GM18909 (cell line): ENCODE data around the gene TBC1D22A.

Source experiments
- ATAC-seq: cut with Tn5 transposase; IDR thresholded peaks from one replicate; pipeline ENCODE4 v1.9.1; 2021; ENCODE audit warnings: mild to moderate bottlenecking; ENCODE audit not compliant: unreplicated experiment, poor library complexity

Gene TBC1D22A

DNA sequence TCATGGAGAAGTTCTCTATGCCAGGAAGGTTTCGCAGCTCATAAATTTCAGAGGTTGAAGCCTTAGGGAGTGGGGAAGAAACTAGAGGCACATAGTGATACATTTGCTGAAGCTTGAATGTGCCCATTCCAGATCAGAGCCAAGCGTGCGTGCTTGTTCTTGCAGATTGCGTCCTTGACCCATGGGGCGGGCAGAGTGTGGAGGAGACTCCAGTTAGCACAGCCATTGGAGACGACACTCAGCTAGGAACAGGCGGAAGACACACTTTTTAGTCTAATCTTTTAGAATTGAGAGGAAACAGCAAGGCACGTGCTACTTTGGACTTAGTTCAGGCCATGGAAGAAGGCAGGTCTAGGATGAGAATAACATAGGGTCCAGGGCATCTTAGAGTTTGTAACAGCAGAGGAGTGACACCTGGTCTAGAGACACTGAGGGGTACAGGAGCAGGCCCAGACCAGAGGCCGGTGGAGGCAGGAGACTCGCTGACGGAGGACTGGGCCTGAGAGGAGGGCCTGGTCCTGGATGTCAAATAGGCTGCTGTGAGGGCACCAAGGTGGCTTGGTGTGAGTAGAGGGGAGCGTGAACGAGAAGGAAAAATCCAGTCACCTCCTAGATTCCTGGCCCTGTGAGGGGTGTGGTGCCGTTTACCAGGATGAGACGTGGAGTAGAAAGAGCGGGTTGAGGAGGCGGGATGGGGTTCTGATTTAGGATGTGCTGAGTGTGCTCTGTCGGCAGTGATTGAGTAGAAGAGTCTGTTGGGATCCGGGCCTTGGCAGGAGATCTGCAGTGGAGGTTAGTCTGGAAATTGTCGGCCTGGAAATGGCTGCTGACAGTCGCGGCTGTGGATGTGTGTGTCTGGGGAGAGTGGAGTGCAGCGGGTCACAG lies 154.7 kb downstream of the TBC1D22A start:
- ATAC-seq, result no peak

DNA sequence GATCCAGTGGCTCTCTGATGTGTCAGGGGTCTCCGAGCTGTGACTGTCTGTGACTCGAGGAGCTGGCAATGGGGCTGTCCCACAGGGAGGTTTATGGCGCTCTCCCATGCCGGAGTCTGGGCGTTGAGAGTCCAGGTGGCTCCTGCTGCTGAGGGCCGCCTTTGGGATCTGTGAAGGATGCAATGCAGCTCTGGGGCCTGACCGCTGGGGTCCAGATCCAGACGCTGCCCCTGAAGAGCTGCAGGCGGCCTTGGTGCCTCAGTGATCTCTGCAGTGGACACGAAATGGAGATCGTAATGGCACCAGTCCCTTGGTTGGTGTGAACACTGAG lies 155.3 kb downstream of the TBC1D22A start:
- no peak for ATAC-seq

DNA sequence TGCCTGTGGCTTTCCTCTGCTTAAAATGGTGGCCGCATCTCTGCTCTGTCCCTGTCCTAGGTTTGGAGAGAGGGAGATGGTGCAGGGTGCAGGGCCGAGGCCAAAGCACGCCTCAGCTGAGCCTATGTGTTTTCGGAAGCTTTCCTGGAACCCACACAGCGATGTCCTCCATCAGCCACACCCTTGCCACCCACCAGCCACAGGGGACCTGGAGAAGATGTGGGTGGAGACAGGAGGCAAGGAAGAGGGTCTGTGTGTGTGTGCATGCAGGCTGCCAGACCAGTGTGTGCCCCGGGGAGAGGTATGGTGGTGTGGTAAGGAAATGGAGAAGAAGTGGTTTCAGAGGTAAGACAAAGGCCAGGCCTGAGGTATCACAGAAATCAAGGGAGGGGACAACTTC lies 155.7 kb downstream of the TBC1D22A start:
- ATAC-seq, result no peak

DNA sequence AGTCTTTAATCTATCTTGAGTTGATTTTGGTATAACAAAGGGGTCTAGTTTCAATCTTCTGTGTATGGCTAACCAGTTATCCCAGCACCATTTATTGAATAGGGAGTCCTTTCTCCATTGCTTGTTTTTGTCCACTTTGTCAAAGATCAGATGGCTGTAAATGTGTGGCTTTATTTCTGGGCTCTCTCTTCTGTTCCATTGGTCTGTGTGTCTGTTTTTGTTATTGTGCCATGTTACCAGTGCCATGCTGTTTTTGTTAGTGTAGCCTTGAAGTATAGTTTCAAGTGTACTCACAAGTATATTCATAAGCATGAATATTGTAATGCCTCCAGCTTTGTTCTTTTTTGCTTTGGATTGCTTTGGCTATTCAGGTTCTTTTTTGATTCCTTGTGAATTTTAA lies 159.6 kb downstream of the TBC1D22A start:
- no peak for ATAC-seq

DNA sequence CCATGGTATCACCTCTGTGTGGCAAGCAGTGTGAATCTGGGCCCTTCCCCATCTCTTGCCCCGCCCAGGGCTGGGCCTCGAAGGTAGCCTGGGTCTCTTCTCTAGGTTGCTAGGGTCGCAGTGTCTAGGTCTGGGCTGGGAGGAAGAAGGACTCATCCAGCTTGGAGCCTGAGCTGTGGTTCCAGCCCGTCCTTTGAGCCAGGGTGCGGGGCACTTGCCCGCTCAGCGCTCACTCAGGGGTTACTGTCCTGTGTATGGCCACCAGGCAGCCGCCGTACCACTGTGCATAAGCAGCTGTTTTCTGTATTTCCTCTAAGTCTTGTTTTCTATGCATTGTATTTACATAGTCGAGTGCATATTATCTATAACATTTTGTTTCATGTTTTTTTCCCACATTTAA lies 160.9 kb downstream of the TBC1D22A start:
- no peak for ATAC-seq

DNA sequence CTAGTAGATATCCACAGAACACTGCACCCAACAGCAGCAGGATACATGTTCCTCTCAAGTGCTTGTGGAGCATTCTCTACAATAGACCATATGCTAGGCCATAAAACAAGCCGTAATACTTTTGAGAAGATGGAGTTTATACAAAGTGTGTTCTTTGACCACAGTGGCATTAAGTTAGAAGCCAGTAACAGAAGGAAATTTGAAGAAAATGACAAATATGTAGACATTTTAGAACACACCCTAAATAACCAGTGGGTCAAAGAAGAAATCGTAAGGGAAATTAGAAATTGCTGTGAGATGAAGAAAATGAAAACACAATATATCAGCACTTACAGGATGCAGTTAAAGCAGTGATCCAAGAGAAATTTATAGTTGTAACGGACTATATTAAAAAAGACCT lies 163.4 kb downstream of the TBC1D22A start:
- no peak for ATAC-seq

DNA sequence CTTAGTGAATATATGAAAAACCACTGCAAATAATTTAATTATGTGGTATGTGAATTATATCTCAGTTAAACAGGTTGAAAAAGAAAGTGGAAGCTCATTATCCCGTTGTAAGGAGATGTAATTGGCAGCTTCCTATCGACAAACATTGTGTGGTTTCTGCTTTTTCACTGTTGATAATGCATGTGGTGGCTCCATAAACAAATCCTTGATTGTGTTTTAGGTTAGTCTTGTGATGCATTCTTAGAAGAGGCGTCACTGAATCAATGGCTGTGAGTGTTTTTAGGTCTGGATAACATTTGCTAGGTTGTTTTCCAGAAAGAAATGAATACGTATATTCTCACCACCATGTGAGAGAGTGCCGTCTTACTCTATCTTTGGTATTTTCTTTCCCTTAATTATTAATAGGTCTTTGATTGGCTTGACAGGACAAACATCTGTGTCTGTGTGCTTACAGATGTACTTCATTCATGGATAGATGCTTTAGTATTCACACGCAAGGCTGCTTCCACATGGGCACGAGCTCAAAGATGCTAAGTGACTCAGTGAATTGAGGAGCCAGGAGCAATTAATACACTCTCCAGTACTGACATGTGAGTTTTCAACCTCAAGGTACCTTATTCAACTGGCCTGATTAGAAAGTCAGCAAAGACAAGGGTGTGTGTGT lies 166.7 kb downstream of the TBC1D22A start:
- no peak for ATAC-seq

DNA sequence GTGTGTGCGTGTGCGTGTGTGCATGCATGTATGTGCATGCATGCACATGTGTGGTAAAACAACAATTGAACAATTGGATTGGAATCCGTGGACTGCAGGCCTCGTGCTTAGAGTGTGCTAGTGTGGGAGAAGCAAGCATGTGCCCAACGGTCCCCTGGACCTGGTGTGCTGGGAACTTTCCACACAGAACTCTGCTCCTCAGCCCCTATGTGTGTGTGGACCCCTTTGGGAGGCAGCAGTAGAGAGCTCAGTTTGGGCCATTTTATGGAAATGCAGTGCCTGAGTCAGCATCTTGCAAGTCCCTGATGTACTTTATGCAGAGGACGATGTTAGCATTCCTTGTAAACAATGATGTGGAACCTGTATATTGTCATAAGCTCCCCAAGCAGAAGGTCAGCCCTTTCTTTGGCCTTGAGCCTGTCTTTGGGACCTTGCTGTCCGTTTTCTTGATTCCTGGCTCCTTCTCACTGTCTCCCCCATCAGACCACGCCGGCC lies 167.3 kb downstream of the TBC1D22A start:
- ATAC-seq, result no peak

DNA sequence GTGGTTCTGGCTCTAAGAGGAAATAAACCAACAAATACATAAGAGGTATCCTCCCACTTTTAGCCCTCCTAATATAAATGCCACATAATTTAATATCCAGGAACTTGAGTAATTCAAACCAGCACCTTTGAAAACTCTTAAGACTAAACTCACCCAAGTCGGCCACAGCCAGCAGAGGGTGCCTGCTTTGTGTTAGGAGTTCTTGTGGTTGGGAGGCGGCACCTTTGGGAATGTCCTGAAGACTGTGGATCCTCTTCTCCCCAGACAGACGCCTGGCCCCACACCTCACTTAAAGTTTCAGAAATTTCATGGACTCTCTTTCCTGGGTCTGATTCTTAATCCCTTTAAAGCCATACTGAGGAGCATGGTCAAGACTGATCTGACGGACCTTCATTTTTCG lies 169.0 kb downstream of the TBC1D22A start:
- no peak for ATAC-seq

DNA sequence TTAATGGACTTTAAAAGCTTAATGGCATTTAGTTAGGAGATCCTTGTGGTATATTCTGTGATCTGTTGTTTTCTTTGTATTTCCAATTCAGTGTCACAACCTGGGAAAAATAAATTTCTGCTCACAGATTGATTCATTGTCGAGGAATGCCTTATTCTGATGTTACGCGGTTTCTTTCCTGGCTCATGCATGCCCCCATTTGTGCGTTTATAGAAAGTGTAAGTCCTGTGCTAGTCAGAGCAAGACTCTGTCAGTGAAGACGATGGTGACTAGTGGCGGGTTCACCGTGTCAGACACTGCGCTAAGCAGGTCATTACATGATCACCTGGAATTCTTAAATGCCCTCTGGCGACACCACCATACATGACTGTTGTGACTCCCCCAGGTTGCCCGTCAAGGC lies 169.4 kb downstream of the TBC1D22A start:
- no peak for ATAC-seq

DNA sequence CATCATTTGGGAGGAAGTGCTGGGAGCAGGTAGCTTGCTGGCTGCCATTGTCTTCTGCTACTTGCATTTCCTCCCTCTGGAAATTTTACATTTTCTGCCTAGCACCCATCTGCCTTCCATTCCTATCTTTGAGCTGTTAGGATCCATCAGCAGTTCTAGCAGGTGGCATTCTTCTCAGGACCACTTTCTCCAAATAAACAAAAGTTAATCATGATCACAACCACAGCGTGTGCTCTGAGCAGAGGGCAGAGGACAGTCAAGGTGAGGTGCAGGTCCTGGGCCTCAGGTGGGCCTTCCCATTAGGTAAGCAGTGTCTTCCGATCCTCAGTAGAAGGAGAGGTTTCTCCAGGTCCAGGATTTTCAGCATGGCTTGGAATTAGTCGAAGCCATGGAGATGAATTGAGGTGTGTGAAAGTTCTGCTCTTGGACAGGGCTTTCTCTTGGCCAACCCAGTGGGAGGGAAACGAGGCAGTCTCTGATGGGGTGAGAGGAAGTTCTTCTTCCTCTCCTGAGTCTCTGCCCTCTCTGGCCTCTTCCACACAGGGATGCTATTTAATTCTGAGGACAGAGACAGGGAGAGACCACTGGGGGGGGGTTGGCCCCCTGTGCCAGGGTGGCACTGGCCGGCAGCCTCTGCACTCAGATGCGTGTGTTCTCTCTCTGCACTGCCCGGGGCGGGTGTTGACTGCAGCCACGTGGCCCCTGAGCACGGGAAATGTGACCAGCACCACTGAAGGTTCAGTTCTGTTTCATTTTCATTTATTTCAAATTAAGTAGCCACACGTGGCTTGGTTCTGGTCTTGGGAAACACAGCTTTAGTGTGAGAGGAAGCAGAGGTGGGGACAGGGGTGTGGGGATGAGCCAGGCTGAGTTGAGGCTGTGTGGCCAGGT lies 170.8 kb downstream of the TBC1D22A start:
- no peak for ATAC-seq

DNA sequence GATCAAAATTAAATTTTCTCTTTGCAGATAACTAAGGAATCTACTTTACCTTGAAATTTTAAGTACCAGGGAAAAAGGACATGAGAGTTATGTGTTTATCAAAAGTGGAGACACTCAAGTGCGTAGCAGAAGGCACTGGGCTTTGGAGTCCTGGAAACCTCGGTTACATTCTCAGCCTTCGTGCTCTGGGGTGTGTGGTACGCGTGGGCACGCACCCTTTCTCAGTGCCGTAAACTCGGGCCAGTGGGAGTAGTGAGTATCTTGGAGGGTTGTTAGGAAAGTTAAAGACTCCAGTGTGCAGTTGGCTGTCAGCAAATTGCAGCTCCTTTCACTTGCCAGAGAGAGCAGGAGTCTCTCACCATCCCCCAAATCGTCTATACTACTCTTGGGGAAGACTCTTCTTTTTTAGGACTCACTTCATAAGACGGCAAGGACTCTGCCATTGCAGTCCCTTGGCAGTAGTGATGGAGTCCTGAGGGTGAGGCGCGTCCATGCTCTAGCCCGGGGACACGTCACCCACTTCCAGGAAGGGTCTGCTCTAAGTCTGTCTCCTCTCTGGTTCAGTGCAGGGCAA lies 171.8 kb downstream of the TBC1D22A start:
- no peak for ATAC-seq

DNA sequence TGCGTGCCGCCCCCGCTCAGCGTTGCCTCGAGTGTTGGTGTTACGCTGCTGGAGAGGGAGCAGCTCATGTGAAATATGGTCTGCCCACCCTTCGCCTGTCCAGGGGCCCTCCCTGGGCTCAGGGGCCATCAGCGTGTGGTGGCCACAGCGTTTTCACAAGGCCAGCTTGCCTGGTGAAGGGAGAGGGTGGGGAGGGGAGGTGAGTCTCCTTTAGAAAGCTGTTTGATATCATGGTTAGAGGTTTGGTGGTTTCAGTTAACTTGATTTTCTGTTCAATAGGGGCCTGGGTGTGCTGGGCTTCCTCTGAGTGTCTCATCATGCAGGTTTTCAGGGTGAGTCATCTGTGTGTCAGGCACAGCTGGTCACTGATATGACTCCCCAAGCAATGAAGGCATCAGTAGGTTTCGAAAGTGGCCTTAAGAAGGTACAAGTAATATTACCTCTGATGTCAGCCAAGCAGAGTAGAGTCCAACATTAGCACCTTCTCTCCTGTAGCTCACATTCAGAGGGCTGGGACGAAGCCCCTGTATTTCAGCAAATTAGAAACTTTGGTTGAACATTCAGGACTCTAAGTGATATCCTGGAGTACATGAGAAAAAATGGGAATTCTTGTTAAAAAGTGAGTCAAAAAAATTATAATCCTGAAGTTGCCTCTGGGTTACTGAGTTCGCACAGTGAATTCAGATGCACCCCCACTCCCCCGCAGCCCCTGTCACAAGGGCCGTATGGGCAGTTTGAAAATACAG lies 172.5 kb downstream of the TBC1D22A start:
- no peak for ATAC-seq

DNA sequence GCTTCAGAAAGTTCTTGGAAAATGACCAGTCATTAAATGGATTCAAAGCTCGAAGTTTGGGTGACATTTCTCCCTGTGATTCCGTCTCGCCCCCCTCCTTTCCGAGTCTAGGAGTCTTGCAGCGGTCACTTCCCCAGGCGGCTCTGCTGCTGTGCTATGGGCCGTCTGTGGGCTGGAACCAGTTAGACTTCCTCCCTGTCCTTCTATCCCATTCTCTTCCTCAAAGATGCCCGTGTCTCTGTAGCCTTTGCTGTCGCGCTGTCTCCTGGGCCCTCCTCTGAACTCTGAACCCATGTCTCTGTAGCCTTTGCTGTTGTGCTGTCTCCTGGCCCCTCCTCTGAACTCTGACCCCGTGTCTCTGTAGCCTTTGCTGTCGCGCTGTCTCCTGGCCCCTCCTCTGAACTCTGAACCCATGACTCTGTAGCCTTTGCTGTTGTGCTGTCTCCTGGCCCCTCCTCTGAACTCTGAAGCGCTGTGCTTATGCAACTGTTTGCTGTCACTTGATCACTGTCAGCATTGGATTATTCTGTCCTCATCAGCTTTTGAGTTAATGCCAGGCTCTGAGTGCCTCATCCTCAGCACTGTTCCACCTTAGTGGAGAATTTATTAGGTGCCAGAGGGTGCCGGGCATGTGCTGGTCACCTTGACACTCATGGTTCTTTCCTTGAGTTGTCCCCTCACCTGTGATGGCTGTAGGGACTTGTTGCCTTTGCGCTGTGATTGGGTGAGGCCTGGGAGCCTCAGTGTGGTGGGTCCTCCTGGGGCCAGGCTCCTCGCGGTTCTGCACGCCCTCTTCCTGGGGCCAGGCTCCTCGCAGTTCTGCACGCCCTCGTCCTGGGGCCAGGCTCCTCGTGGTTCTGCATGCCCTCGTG lies 173.3 kb downstream of the TBC1D22A start:
- no peak for ATAC-seq

DNA sequence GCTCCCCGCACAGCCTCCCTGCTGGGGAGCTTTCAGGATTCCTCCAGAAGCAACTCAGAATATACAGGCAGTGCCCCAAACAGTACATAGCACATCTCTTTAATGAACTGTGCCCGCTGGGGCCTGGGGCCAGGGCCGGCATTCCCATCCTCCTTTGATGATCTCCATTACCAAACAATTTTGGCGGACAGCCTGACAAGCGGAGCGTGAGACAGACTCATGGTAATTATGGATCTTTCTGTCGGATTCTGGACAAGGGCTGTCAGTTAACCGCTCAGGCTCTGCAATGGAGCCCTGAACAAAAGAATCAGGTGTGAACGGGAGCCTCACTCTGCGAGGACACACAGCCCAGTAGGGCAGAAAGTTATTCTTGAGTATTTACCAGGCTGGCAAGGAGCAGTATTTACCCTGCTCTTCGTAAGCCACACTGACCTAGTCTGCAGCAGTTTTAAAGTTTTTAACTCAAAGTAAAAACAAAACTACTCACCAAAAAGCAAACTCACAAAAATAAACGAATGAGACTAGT lies 174.0 kb downstream of the TBC1D22A start:
- ATAC-seq, result no peak

DNA sequence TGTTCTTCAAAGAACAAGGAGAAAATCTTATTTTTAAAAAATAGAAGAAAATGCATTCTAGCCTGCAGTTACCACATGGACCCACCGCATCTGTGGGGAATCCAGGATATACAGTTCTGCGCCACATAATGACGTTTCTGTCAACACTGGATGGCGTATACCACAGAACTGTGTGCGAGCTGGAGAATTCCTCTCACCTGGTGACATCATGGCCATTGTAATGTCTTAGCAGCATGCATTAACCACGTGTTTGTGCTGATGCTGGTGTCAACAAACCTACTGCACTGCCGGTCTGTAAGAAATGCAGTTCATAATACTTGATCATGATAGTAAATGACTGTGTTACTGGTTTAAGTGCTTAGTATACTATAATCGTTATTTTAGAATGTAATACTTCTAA lies 174.7 kb downstream of the TBC1D22A start:
- no peak for ATAC-seq

DNA sequence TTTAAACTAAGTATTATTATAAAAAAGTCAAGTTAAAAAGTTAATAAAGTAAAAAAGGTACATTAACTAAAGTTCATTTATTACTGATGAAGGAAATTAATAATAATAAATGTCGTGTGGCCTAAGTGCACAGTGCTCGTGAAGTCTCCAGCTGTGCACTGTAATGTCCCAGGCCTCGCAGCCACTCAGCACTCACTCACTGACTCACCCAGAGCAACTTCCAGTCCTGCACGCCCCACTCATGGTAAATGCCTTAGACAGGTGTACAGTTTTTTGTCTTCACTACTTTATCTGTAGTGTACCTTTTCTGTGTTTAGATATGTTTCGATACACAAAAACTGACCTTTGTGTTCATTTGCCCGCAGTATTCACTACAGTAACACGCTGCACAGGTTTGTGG lies 175.5 kb downstream of the TBC1D22A start:
- ATAC-seq, result no peak

DNA sequence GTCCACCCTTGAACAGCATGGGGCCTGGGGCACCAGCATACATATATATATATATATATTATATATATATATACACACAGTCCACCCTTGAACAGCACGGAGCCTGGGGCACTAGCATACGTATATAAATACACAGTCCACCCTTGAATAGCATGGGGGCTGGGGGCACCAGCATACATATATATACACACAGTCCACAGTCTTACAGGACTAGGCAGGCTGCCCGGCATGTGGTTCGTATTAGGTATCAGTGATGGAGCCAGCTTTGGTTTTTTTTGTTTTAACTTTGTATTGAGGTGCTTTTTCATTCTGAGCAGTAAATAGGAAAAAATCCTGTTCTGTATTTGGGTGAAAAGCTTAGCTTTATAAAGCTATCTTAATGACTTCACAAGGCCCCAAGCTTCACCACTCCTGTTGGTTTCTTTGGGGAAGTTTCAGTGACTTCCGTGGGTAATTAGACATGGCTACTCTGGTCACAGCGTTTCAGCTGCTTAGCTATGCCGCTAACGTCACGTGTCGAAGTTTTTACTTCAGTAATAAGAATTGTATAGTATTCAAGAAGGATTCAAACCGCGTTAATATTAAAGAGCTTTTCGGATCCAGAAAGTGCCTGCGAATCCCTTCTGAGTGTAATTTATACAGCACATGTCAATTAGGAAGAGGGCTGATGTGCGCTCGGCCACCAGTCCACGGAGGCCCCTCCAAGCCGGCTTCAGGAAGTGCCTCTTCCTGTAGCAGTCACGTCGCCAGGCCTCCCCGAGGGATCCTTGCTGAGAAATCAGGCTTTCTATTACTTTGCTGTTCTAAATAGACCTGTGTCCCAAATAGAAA lies 179.7 kb downstream of the TBC1D22A start:
- no peak for ATAC-seq
